Peyer's patch (tissue), 4 donors: ENCODE data around the gene MEF2C. TPM values are rescaled to one million over a fixed set of nuclear protein-coding genes. Genes with fewer than 3 reads are reported as not detected.

Experiments
- DNase-seq, 3 donors: peaks; one replicate each; pipeline ENCODE4 v3.0.0-alpha.2; 2017 to 2019
- H3K27ac ChIP-seq, 4 donors: fragments of 200-600 bp; sonication (generic); one replicate each; pipeline ENCODE4 v1.5.1; 2016 to 2019
- H3K27me3 ChIP-seq, 2 donors: fragments of 200-600 bp; sonication (generic); one replicate each; pipeline ENCODE4 v1.5.1; 2019
- H3K36me3 ChIP-seq, 3 donors: fragments of 200-600 bp; sonication (generic); one replicate each; pipeline ENCODE4 v1.5.1; 2016 to 2019
- H3K4me1 ChIP-seq, 4 donors: fragments of 200-600 bp; sonication (generic); one replicate each; pipeline ENCODE4 v1.5.1; 2016 to 2019
- H3K4me3 ChIP-seq, 4 donors: fragments of 200-600 bp; sonication (generic); 1 replicate in 3 of 4; 2 replicates in 1 of 4; pipeline ENCODE4 v1.5.1; 2016 to 2019; ENCODE audit warnings: mild to moderate bottlenecking in 1 of 4
- H3K9me3 ChIP-seq, 4 donors: fragments of 200-600 bp; sonication (generic); one replicate each; pipeline ENCODE4 v1.5.1; 2016 to 2019; ENCODE audit warnings: mild to moderate bottlenecking in 1 of 4
- CTCF ChIP-seq, 6 experiments: fragments of 450-650 bp in 4 of 6; fragments of 200-600 bp in 2 of 6; sonication (generic) in 1 of 6; IDR thresholded peaks; one replicate each; pipeline ENCODE4 v1.5.1; 2017 to 2019; ENCODE audit warnings: antibody characterized with exemption in 6 of 6, mild to moderate bottlenecking in 3 of 6, moderate library complexity in 1 of 6
- POLR2A ChIP-seq, 2 donors: fragments of 450-650 bp; IDR thresholded peaks; one replicate each; pipeline ENCODE4 v1.5.1; 2017; ENCODE audit warnings: antibody characterized with exemption in 2 of 2, mild to moderate bottlenecking in 2 of 2, moderate library complexity in 2 of 2
- total RNA-seq, 4 donors: library from RNA; depleted of rRNA; stranded (reverse); fragments of >200 nt; gene quantifications; one replicate each; pipeline ENCODE4 v1.1.0, GENCODE V29; 2016

Gene MEF2C
- total RNA-seq, 4 donors from 2014 or later, result 5.4 to 137 (median 14.4) TPM

- Histone ChIP-seq H3K4me1 (peaks cover 0 to 11% (median 0%) of the 10 kb centered on the region in 4 donors), H3K36me3 (no peaks in the 10 kb centered on the region), H3K4me3 (no peak overlapping the region), H3K9me3 (no peaks in the 10 kb centered on the region), H3K27ac (peak overlapping the region; percentile 47 to 74 (median 68)), H3K27me3 (no peaks in the 10 kb centered on the region)
- DNase-seq, result no peak
- no peak for TF ChIP-seq CTCF (IDR thresholded peaks at IDR 0.05)
- no peak for TF ChIP-seq POLR2A (IDR thresholded peaks at IDR 0.05)
Measured at GRCh38 chr5:88825584-88826315, 57.2 kb downstream of the MEF2C start.

- no peak for DNase-seq
- H3K27ac ChIP-seq, result peak overlapping the region; percentile 54 to 74 (median 68)
- TF ChIP-seq CTCF (IDR thresholded peaks at IDR 0.05), result no peak
- no peak for TF ChIP-seq POLR2A (IDR thresholded peaks at IDR 0.05)
- H3K27me3 ChIP-seq, result no peaks in the 10 kb centered on the region
- H3K9me3 ChIP-seq, result no peaks in the 10 kb centered on the region
- H3K36me3 ChIP-seq, result no peaks in the 10 kb centered on the region
- H3K4me3 ChIP-seq, result no peak overlapping the region
- peaks cover 0 to 11% (median 0%) of the 10 kb centered on the region in 4 donors for H3K4me1 ChIP-seq
Measured at GRCh38 chr5:88824892-88825583, 57.9 kb downstream of the MEF2C start.

GRCh38 chr5:88824141-88824540, 58.8 kb downstream of the MEF2C start:
- Histone ChIP-seq H3K4me1 (peaks cover 0 to 7% (median 0%) of the 10 kb centered on the region in 4 donors), H3K36me3 (no peaks in the 10 kb centered on the region), H3K9me3 (no peaks in the 10 kb centered on the region), H3K27ac (peak overlapping the region in 3 of 4 donors; percentile 64 to 74 (median 73)), H3K4me3 (no peak overlapping the region), H3K27me3 (no peaks in the 10 kb centered on the region)
- no peak for TF ChIP-seq CTCF (IDR thresholded peaks at IDR 0.05)
- TF ChIP-seq POLR2A (IDR thresholded peaks at IDR 0.05), result no peak
- no peak for DNase-seq

GRCh38 chr5:88823201-88823600, 59.8 kb downstream of the MEF2C start:
- TF ChIP-seq POLR2A (IDR thresholded peaks at IDR 0.05) (no peak), CTCF (IDR thresholded peaks at IDR 0.05) (no peak)
- peak overlapping the region in 2 of 4 donors; percentile 16 to 28 for H3K4me3 ChIP-seq
- no peaks in the 10 kb centered on the region for H3K27me3 ChIP-seq
- peaks cover 0 to 7% (median 0%) of the 10 kb centered on the region in 4 donors for H3K4me1 ChIP-seq
- H3K36me3 ChIP-seq, result no peaks in the 10 kb centered on the region
- H3K27ac ChIP-seq, result peak overlapping the region in 2 of 4 donors; percentile 73 to 74
- H3K9me3 ChIP-seq, result no peaks in the 10 kb centered on the region
- DNase-seq, result no peak

- peaks cover 0 to 7% (median 0%) of the 10 kb centered on the region in 4 donors for H3K4me1 ChIP-seq
- H3K36me3 ChIP-seq, result no peaks in the 10 kb centered on the region
- DNase-seq, result no peak
- H3K27me3 ChIP-seq, result no peaks in the 10 kb centered on the region
- H3K4me3 ChIP-seq, result no peak overlapping the region
- peak overlapping the region in 2 of 4 donors; percentile 12 to 62 for H3K27ac ChIP-seq
- H3K9me3 ChIP-seq, result no peaks in the 10 kb centered on the region
- no peak for TF ChIP-seq CTCF (IDR thresholded peaks at IDR 0.05)
- TF ChIP-seq POLR2A (IDR thresholded peaks at IDR 0.05), result no peak
Measured at GRCh38 chr5:88821161-88821560, 61.8 kb downstream of the MEF2C start.
